ENCODE measurements around the gene F11.
"Not testable (repeated sequence)": the region's sequence is repeated elsewhere in the genome, so short reads cannot be mapped to it uniquely, and the experiment has no call there.

The F11 gene

DNA sequence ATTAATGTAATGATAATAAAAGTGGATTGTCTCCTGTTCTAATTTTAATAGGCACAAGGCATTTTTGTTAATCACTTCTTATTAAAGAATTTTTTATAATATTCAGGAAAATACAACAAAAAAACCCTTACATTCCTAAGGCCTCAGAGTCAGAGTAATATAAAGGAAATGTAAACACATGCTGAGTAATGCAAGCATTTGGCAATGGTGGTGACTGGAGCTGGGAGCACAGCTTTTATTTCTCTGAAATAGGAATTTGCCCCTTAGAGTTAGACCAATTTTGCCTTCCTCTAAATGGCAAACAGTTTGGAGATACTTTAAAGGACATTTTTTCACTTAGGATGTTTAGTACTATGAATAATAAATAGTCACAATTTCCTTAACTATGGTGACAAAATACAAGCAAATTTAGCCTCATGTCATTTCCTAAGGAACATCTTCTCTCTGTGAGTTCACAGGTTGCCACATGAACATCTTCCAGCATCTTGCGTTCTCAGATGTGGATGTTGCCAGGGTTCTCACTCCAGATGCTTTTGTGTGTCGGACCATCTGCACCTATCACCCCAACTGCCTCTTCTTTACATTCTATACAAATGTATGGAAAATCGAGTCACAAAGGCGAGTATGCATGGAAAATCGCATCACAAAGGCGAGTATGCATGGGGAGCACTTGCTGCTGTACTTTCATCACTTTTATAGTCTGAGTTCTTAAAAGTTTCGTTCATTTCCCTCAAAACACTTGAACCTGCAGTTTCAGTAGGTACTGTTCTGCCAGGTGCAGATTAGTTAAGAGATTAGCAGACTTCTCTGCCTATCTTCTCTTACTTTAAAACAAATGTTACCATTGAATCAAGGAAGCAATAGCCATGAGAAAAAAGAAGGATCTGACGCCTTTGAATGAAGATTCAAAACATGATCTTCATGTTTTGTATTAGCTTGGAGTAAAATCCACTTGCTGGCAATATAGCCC is 15.9 kb upstream of the F11 start:
- no peak for DNase-seq (ENCODE audit: low spot score)

DNA sequence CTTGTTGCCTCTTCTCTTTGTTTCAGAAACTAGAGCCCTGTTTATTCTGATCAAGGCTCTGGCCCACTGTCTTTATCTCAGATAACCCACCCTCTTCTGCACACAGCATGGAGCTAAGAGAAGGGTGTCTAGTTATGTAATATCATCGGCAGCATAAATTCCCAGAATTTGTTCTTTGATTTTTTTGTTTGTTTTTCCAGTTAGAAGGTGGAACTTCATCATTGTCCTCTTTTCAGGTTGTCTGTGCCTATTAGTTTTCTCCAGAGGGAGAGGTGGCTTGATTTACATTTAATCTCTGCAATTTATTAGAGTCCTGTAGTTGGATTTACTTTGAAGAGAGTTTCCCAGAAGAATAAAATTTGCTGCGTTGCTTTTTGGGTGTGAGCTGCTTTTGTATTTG is 15.2 kb upstream of the F11 start:
- DNase-seq (ENCODE audit: low spot score): no peak

DNA sequence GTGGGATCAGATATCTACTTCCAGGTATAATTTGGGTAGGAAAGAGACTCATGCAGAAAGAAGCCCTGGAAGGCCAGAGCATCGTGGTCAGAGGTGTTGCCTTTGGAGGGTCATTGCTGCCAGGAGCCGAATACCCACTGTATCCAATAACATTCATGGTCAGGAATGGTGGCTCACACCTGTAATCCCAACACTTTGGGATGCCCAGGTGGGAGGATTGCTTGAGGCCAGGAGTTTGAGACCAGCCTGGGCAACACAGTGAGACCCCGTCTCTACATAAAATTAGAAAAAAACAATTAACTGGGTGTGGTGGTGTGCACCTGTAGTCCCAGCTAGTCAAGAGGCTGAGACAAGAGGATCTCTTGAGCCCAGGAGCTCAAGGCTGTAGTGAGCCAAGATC is 10.9 kb upstream of the F11 start:
- no peak for DNase-seq (ENCODE audit: low spot score)

DNA sequence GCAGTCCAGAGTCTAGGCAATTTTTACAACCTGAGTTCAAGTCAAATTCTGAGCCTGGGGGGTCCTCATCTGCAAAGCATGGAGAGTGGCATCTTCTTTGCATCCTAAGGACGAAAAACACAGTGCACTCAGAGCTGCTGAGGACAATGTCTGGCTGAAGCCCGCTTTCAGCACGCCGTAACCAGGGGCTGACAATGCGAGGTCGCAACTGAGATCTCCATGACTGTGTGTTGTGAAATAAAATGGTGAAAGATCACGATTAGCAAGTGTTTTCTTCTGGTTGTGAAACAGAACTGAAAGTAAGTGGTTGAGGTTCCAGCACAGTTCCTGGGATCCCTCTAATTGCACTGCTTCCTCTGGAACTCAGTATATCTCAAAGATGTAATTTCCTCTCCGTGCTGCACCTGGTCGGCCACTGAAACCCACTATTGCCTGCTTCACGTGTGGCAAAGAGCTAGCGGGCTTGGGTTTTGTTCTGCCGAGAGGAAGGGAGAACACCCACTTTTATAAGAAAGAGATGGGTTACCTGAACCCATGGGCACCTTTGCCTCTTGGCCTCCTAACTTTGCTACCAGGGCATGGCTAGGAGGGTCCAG is 7.7 kb upstream of the F11 start:
- DNase-seq (ENCODE audit: low spot score): no peak

DNA sequence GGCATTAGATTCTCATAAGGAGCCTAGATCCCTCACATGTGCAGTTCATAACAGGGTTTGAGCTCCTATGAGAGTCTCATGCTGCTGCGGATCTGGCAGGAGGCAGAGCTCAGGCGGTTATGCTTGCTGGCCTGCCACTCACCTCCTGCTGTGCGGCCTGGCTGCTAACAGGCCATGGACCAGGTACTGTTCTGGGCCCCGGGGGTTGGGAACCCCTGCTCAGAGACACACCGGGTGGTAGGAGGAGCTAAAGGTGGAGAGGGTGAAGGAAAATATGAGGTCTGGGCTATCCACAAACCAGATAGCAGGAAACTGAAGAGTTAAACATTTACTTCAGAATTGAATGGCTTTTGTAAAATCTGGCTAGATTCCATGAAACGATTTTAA is 5.9 kb upstream of the F11 start:
- DNase-seq (ENCODE audit: low spot score): no peak

DNA sequence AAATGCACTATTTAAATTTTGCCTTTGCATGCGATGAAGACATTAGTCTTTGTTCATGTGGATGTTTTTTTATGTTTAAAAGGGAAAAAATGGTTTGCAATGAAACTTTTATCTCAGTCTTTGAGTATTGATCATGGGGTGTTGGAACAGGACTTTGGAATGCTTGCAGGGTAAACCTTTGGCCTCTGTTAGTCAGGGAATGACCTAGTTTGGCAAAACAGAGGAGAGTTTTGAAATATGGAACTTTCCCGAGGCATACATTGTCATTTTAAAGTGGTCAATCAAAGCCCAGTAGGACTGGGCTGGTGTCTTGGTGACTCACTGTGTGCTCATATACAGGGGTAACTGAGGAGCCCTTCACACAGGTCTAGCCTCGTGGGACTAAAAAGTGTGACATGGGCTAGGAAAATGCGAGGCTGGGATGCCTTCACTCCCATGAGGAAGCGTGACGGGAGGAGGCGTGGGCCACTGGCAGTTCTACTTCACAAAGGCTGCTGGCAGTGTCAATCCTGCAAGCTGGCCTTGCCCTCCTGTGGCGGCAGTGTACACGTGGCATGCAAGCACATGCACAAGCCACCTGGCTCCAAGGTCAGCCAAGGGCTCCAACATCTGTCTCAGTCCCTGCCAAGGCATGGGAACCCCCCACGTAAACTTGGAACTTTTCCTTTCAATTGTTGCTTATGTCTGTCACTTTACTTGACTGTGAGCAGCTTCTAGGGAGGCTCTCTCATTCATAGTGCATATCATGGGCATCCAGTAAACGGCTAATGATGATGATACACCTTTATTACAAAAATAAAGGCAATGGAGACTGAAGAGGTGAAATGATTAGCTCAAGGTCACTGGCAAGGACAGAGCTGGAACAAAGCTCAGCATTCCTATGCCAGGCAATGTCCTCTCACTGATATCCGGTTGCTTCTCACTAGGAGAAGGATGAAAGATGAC is 5.2 kb upstream of the F11 start:
- DNase-seq (ENCODE audit: low spot score): no peak

DNA sequence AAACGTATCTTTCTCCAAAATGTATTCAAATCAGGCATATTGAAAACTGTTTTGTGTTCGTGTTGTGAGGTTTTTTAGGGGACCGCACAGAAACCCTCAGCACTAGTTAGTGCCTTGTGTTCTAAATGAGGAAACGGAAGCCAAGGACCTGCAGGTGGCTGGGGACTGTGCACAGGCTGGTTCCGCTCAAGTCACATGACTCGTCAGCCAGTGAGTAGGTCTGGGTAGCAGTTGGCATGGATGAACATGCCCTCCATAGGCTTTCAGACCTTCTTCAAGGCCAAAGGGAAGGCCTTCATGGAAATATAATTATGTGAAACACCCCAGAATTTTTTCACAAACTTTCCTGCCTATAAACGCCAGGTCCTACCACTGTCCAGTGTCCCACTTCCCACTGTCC is 1.3 kb upstream of the F11 start:
- no peak for DNase-seq (ENCODE audit: low spot score)

DNA sequence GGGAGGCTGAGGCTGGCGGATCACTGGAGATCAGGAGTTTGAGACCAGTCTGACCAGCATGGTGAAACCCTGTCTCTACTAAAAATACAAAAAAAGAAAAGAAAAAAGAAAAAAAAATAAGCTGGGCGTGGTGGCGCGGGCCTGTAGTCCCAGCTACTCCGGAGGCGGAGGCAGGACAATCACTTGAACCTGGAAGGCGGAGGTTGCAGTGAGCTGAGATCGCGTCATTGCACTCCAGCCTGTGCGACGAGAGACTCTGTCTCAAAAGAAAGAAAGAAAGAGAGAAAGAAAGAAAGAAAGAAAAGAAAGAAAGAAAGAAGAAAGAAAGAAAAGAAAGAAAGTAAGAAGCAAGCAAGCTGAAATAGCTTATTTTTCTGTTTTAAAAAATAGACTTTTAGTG is 739 bp upstream of the F11 start:
- not testable (repeated sequence) for DNase-seq (ENCODE audit: low spot score)

DNA sequence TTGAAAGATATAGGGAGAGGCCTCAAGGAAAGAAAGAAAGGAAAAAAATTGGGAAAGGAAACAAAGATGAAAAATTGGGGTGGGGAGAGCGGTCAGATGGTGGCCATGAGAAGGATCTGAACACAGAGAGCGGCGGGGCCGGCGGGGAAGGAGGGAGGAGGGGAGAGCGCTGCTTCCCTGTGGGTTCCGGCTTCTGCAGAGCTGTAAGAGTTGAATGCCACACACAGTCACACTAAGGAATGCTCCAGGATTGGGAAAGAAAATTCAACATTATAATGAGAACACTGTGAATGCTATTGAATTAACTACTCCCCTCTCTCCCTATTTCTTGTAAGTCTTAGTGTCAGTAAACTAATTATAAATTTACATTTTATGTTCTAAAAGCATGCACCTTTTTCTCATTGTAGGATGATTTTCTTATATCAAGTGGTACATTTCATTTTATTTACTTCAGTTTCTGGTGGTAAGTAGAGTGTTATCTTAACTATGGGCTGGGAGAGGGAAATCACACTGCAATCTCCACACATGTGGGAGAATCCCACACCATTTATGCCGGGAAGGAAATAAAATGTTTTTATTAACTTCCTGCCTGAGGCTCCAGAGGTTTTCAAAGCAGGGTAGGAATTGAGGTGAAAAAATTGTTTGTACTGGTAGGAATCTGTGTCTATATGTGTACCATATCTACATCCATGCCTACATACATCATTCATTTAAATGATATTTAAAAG is 904 bp downstream of the F11 start:
- DNase-seq (ENCODE audit: low spot score): no peak

DNA sequence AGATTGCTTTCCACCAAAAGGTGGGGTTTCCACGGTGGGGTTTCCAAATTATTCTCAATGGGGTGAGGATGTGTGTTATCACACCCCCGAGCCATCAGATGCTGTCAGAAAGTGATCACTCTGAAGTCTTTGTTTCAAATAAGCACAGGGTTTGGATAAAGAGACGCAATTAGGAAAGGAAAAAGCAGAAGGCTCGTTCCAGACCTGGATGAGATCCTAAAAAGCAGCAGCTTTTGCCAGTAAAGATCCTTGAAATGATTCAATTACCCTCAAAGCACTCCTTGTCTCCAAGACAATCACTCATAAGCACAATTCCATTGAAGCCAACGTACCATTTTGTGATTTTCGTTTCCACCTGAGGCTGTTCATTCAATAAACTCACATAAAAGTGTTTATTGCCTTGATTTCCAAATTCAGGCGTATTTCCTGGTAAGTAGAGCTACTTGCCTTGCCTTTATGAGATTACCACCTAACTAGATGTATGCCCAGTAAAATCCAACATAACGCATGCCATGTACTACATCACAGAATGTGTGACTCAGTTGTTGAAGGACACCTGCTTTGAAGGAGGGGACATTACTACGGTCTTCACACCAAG is 5.2 kb downstream of the F11 start:
- DNase-seq (ENCODE audit: low spot score): no peak

DNA sequence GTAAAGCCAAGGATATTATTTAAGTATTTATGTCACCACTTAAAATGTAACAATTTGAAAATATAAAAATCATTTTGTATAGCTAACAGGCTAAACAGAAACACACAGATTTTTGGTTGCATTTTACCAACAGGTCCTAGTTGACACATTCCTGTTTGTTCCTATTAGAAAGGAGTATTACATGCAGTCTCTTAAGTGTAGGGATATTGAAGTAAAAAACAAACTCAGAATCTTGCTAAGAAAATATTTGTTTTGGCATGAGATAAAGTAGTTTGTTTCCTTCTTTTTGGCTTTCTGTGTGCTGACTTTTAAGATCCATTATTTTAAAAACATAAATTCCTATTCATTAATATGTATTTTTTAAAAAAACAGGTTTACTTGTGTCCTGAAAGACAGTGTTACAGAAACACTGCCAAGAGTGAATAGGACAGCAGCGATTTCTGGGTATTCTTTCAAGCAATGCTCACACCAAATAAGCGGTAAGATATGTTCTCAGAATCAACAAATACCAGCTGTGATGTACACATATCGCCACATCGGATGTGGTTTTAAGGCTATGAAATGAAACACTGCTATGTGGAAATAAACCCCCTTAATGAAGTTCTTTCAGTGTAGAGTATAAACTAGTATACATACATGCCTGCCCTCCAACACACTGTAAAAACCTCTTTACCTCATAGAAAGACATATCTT is 6.9 kb downstream of the F11 start:
- DNase-seq (ENCODE audit: low spot score): no peak

DNA sequence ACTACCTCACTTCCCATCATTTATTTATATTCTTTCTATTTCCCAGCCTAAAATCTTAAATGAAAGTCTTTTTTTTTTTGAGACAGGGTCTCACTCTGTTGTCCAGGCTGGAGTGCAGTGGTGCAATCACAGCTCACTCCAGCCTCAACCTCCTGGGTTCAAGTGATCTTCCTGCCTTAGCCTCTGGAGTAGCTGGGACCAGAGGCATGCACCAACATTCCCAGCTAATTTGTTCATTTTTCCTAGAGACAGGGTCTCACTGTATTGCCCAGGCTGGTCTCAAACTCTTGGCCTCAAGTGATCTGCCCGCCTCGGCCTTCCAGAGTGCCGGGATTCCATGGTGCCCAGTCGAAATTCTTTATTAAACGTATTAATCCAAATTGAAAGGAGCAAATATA is 7.4 kb downstream of the F11 start:
- not testable (repeated sequence) for DNase-seq (ENCODE audit: low spot score)

DNA sequence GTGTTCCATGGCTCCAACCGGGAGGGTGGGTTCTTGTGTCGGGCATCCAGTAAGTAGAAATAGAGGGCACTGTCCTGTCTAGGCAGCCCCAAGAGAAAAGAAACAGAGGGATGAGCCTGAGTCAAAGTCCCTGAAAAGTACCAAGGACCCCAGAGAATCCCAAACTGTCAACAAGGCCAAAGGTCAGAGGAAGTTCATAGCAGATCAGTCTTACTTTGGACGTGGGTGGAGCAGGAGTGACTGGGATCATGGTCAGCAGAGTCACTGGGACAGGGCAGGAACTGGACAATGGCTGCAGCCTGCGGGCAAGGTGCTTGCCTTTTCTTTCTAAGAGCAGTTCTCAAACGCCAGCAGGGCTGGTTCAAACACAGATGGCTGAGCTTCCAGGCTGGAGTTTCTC is 17.3 kb downstream of the F11 start:
- no peak for DNase-seq (ENCODE audit: low spot score)

DNA sequence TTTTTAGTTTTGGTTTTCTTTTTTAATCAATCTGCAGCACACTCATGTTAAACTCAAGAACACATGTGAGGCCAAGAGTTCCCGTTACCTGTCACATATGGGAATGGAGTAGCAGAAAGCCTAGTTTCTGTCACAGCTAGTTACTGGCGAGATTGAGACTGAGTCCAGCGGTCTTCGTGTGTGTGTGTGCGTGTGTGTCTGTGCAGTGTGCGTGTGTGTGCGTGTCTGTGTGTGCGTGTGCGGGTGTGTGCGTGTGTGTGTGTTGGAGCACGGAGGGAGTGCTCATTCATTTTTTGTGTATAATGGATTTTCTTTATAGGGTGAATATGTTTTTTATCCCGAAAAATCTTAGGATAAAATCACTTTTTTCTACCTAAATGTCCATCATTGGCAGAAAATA is 19.2 kb downstream of the F11 start:
- DNase-seq (ENCODE audit: low spot score): no peak

DNA sequence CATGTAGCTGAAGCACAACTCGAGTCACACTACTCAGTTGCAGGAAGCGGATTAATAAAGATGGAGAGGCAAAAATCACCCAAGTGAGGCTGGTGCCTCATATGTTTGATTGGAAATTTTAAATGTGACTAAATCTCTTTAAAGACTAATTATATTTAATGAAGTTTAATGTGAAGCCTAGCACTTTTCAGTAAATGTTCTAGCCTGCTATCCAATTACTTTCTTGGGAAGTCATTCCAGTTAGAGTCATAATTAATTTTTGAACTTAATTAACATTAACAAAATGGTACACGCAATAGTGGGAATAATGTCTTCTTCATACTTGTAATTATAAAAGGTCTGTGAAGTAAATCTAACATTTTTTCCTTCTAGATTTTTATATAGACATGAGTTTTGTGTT is 20.6 kb downstream of the F11 start:
- DNase-seq (ENCODE audit: low spot score): no peak

DNA sequence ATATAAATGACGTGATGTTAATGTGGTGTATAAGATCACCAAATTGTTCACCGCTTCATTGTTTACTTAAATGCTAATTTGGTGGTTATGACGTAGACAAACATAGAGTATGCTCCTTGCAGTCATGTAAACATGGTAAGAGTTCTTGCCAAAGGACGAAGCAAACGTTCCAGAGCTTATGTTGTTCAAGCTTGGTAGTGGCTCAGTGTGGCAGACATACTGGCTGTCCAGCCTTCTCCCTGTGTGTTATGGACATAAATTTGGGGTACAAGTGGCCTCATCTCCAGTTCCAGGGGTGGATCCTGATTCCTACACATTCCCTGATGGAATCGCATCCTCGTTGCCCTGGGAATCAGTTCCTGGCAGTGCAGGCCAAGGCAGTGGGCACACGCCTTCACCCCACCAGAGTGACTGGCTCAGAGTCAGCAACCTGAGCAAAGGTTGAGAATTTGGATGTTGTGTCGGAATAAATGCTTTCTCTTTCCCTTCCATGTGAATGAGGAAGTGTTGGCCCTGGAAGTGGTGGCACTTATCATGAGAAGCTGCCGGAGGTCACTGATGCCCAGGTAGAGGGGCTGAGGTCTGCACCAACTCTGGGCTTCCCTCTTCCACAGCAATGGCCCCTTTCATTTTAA is 25.4 kb downstream of the F11 start:
- DNase-seq (ENCODE audit: low spot score): no peak

DNA sequence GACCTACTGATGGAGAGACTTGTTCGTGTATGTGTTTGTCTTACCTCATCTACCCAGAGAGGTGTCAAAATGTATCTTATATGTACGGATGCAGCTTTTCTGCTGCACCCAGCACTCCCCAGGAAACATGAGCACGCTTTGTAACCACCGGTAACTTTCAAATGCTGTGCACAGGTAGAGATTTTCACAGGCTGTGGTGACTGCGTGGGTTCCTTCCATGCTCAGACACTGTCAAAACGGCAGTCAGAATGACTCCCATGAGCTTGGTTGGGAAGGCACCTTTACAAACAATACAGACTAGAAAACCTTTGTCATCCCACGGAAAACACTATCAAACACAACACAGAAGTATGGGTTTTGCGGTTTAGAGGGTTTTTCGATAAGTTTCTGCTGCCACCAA is 28.2 kb downstream of the F11 start:
- DNase-seq (ENCODE audit: low spot score): no peak

DNA sequence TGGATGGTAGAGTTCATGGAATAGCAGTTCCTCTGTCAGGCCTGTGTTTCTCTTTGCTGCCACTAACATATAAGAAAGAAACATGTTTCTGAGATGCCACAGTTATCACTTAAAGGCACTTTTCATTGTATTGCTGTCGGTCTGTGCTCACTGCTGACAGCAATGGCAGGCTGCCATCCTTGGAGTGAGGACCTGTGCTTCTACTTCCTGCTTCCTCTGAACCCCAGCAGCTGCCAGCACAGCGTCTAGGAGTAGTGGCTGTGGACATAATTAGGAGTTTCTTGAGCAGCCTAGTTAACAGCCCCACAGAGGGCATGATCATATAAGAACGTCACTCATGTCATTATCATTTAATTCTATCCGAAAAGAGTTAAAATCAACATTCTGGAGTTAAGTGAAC is 30.5 kb downstream of the F11 start:
- DNase-seq (ENCODE audit: low spot score): no peak

DNA sequence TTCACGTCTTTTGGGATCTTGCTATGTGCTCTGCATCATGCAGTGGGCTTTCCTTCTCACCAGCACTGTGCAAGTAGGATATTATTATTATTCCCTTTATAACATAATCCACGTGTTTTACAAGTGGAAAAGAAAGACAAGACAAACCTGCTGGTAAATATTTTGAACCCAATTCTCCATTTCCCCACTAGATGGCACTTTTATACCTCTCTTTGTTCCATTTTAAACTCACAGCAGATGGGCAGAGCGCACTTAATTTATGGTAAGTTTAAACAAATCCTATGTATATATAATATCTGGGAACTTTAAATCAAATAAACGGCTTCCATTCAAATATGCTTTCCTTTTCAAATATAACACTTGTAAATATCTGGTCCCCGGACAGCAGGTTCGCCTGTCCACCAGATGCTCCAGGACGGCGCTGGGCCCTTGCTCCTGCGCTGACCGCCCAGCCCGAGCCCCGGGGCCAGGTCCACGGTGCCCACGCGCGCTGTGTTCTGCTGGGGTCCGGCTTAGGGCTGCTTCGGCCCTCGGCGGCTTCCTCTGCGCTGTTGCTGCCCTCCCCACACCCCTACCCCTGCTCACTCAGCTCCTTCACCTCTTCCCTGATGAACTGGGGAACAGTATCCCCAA is 31.1 kb downstream of the F11 start:
- DNase-seq (ENCODE audit: low spot score): peak; percentile 72

Data from COLO829 (cell line).